Neural cell (in vitro differentiated cells): Measurements from ENCODE around the gene CDH4. TPM values are rescaled to one million over a fixed set of nuclear protein-coding genes. Genes with fewer than 3 reads are reported as not detected.

ENCODE experiments used
- H2AFZ ChIP-seq: fragments of 200-600, 300-800 bp; sonication (generic), shearing (Covaris generic); 2 replicates; pipeline ENCODE4 v1.6.0; 2014; ENCODE audit warnings: low read depth, mild to moderate bottlenecking, antibody characterized with exemption, low read length, moderate library complexity
- H3F3A ChIP-seq: fragments of 200-600 bp; shearing (Covaris generic); 2 replicates; pipeline ENCODE4 v1.6.1; 2016; ENCODE audit warnings: mild to moderate bottlenecking, moderate library complexity, mixed read lengths, antibody characterized with exemption, low read length; ENCODE audit not compliant: insufficient read depth, poor library complexity, severe bottlenecking
- H3K27ac ChIP-seq: fragments of 200-600, 300-800 bp; sonication (generic), shearing (Covaris generic); 2 replicates; pipeline ENCODE4 v1.5.1; 2014; ENCODE audit warnings: mild to moderate bottlenecking, low read length, moderate library complexity
- H3K27me3 ChIP-seq: fragments of 300-800, 200-600 bp; sonication (generic), shearing (Covaris generic); 2 replicates; pipeline ENCODE4 v1.6.0; 2014; ENCODE audit warnings: mild to moderate bottlenecking, low read depth, low read length, moderate library complexity; ENCODE audit not compliant: insufficient read depth
- H3K36me3 ChIP-seq: fragments of 300-800, 200-600 bp; sonication (generic), shearing (Covaris generic); 2 replicates; pipeline ENCODE4 v1.5.1; 2014; ENCODE audit warnings: mild to moderate bottlenecking, antibody characterized with exemption, low read length, moderate library complexity; ENCODE audit not compliant: insufficient read depth
- H3K4me2 ChIP-seq: fragments of 300-800, 200-600 bp; sonication (generic), shearing (Covaris generic); 2 replicates; pipeline ENCODE4 v1.6.0; 2014; ENCODE audit warnings: mild to moderate bottlenecking, low read length
- H3K4me3 ChIP-seq: fragments of 300-800, 200-600 bp; sonication (generic), shearing (Covaris generic); 2 replicates; pipeline ENCODE4 v1.5.1; 2014; ENCODE audit warnings: mild to moderate bottlenecking, low read length, moderate library complexity
- H3K79me2 ChIP-seq: fragments of 200-600 bp; shearing (Covaris generic); replicated peaks from 2 replicates; pipeline ENCODE4 v1.6.0; 2014; ENCODE audit warnings: mild to moderate bottlenecking, low read length, moderate library complexity; ENCODE audit not compliant: insufficient read depth
- H3K9ac ChIP-seq: fragments of 300-800, 200-600 bp; sonication (generic), shearing (Covaris generic); 2 replicates; pipeline ENCODE4 v1.6.1; 2016; ENCODE audit warnings: mild to moderate bottlenecking, low read length, mixed read lengths
- H3K9me2 ChIP-seq: fragments of 200-600 bp; shearing (Covaris generic); 2 replicates; pipeline ENCODE4 v1.6.1; 2016; ENCODE audit warnings: mild to moderate bottlenecking, low read length, mixed read lengths; ENCODE audit not compliant: insufficient read depth
- H3K9me3 ChIP-seq: fragments of 200-600, 300-800 bp; sonication (generic), shearing (Covaris generic); 2 replicates; pipeline ENCODE4 v1.6.1; 2016; ENCODE audit warnings: mild to moderate bottlenecking, mixed run types, low read length, moderate library complexity, mixed read lengths
- H4K20me1 ChIP-seq: fragments of 200-600 bp; shearing (Covaris generic); 2 replicates; pipeline ENCODE4 v1.6.1; 2016; ENCODE audit warnings: mild to moderate bottlenecking, mixed run types; ENCODE audit not compliant: insufficient read depth
- EP300 ChIP-seq: fragments of 450-650 bp; conservative IDR thresholded peaks from 2 replicates; pipeline ENCODE4 v1.6.1; 2014; ENCODE audit warnings: antibody characterized with exemption, mild to moderate bottlenecking, moderate library complexity; ENCODE audit not compliant: poor library complexity, severe bottlenecking
- EZH2 ChIP-seq: fragments of 200-600, 300-800 bp; shearing (Covaris generic), sonication (generic); IDR thresholded peaks from 2 replicates; pipeline ENCODE4 v1.6.1; 2014; ENCODE audit warnings: antibody characterized with exemption, low read length, borderline replicate concordance, mild to moderate bottlenecking; ENCODE audit not compliant: insufficient read depth, poor library complexity, severe bottlenecking
- MXI1 ChIP-seq: fragments of 450-650 bp; conservative IDR thresholded peaks from 2 replicates; pipeline ENCODE4 v1.6.1; 2014; ENCODE audit warnings: antibody characterized with exemption, mild to moderate bottlenecking; ENCODE audit not compliant: poor library complexity, severe bottlenecking
- POLR2AphosphoS5 ChIP-seq: IDR thresholded peaks from 2 replicates; pipeline ENCODE4 v1.6.1; 2012
- RAD21 ChIP-seq: fragments of 450-650 bp; conservative IDR thresholded peaks from 2 replicates; pipeline ENCODE4 v1.6.1; 2014; ENCODE audit warnings: antibody characterized with exemption, mild to moderate bottlenecking, moderate library complexity
- SMC3 ChIP-seq: fragments of 450-650 bp; conservative IDR thresholded peaks from 2 replicates; pipeline ENCODE4 v1.6.1; 2014; ENCODE audit warnings: antibody characterized with exemption, mild to moderate bottlenecking, moderate library complexity; ENCODE audit not compliant: poor library complexity
- TAF1 ChIP-seq: IDR thresholded peaks from 2 replicates; pipeline ENCODE4 v1.6.1; 2012; ENCODE audit warnings: low read depth
- polyA plus RNA-seq: library from polyadenylated mRNA; depleted of rRNA; stranded (reverse); fragments of >200 nt; gene quantifications from 2 replicates; pipeline ENCODE4 v1.2.3, GENCODE V29; 2014
- TF ChIP-seq, protein P1 (sequence below): fragments of 450-650 bp; IDR thresholded peaks from 2 replicates; pipeline ENCODE4 v1.5.1; 2014; ENCODE audit warnings: antibody characterized with exemption, mild to moderate bottlenecking, moderate library complexity; ENCODE audit not compliant: poor library complexity, severe bottlenecking
- TF ChIP-seq, protein P2 (sequence below): IDR thresholded peaks from 2 replicates; pipeline ENCODE4 v1.6.1; 2012; ENCODE audit warnings: borderline replicate concordance

Gene CDH4
- polyA plus RNA-seq, 1 donor from 2014 or later = 24.6 TPM

DNA sequence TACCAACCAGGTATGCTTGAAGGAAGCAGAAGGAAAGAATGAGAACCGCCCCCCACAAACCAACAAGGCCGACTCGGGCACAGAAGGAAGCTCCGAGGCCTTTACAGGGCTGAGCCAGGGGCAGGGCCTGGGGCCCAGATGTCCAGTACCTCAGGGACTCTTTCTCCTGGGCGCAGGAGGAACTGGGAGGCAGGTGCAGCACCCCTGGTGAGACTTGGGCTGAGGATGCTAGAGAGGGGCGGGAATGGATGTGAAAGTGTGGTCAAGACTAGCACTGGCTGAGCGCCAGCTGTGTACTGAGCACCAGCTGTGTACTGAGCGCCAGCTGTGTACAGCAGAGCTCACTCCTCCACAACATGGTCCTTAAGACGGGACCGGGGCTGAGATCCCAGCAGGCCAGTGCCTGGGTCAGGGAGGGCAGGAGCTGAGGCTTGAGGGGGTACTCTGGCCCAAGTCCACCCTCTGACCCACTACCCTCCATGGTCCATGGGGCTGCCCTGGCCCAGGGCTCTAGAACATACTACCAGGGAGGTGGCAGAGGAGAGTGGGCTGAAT lies 444.2 kb downstream of the CDH4 start:
- Histone ChIP-seq H3K36me3 (no peaks in the 10 kb centered on the region), H3F3A (no peaks in the 10 kb centered on the region), H3K9me2 (no peaks in the 10 kb centered on the region), H3K4me3 (no peak overlapping the region), H3K4me2 (no peak overlapping the region), H3K79me2 (no peaks in the 10 kb centered on the region), H3K9ac (no peak overlapping the region), H3K27ac (no peak overlapping the region), H2AFZ (no peak overlapping the region), H3K27me3 (no peaks in the 10 kb centered on the region), H3K9me3 (no peaks in the 10 kb centered on the region), H4K20me1 (no peaks in the 10 kb centered on the region)
- TF ChIP-seq, protein P1, sequence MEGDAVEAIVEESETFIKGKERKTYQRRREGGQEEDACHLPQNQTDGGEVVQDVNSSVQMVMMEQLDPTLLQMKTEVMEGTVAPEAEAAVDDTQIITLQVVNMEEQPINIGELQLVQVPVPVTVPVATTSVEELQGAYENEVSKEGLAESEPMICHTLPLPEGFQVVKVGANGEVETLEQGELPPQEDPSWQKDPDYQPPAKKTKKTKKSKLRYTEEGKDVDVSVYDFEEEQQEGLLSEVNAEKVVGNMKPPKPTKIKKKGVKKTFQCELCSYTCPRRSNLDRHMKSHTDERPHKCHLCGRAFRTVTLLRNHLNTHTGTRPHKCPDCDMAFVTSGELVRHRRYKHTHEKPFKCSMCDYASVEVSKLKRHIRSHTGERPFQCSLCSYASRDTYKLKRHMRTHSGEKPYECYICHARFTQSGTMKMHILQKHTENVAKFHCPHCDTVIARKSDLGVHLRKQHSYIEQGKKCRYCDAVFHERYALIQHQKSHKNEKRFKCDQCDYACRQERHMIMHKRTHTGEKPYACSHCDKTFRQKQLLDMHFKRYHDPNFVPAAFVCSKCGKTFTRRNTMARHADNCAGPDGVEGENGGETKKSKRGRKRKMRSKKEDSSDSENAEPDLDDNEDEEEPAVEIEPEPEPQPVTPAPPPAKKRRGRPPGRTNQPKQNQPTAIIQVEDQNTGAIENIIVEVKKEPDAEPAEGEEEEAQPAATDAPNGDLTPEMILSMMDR = no peak
- TF ChIP-seq EZH2 (no peak), MXI1 (no peak), POLR2AphosphoS5 (no peak), RAD21 (no peak), TAF1 (no peak), EP300 (no peak), SMC3 (no peak)
- TF ChIP-seq, protein P2, sequence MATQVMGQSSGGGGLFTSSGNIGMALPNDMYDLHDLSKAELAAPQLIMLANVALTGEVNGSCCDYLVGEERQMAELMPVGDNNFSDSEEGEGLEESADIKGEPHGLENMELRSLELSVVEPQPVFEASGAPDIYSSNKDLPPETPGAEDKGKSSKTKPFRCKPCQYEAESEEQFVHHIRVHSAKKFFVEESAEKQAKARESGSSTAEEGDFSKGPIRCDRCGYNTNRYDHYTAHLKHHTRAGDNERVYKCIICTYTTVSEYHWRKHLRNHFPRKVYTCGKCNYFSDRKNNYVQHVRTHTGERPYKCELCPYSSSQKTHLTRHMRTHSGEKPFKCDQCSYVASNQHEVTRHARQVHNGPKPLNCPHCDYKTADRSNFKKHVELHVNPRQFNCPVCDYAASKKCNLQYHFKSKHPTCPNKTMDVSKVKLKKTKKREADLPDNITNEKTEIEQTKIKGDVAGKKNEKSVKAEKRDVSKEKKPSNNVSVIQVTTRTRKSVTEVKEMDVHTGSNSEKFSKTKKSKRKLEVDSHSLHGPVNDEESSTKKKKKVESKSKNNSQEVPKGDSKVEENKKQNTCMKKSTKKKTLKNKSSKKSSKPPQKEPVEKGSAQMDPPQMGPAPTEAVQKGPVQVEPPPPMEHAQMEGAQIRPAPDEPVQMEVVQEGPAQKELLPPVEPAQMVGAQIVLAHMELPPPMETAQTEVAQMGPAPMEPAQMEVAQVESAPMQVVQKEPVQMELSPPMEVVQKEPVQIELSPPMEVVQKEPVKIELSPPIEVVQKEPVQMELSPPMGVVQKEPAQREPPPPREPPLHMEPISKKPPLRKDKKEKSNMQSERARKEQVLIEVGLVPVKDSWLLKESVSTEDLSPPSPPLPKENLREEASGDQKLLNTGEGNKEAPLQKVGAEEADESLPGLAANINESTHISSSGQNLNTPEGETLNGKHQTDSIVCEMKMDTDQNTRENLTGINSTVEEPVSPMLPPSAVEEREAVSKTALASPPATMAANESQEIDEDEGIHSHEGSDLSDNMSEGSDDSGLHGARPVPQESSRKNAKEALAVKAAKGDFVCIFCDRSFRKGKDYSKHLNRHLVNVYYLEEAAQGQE = no peak

DNA sequence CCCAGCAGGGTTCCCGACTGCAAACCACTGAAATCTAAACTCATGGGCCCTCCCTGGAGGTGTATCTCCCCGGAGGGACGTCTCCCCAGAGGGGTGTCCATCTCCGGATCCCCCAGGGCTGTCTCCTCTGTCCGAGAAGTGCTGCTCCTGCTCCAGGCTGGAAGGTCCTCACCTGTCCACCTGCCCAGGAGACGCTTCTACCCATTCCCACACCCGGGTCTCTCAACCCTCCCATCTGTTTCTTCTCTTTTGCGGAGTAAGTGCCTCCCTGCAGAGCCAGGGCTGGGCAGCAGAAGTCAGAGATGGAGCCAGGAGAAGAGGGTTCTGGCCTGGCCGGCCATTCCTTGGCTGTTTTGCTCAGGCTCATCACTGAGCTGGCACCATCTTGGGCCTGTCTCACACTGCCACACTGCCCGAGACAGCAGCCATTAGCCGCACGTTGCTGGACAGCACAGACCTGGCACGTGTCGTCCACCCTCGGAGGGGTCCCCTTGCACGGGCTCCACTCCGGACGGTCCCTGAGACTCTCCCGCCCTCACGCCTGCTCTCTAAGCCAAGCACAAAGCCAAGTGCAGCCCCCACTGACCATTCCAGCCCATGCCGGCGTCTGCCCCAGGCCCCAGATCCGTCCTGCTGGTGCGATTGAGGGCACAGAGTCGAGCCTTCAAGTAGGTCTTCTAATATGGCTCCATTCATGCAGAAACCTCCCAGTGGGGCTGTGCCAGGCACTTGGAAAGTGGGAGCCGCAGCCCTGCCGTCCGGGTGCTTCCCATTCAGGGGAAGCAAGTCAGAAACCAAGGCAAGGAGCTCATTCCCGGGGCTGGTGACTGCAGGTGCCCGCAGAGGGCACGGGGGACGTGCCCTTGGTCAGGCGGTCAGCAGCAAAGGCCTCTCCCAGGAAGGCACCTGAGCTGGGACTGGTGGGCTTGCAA lies 445.9 kb downstream of the CDH4 start:
- H2AFZ ChIP-seq = no peak overlapping the region

More for the DNA sequence above, 445.9 kb downstream of the CDH4 start:
- no peak overlapping the region for H3K9ac ChIP-seq
- H3K4me2 ChIP-seq = no peak overlapping the region
- TF ChIP-seq, protein P2 = no peak
- TF ChIP-seq, protein P1 = no peak
- TF ChIP-seq TAF1 (no peak), EZH2 (no peak), EP300 (no peak), POLR2AphosphoS5 (no peak), SMC3 (no peak), MXI1 (no peak), RAD21 (no peak)
- H3K27ac ChIP-seq = no peak overlapping the region
- H4K20me1 ChIP-seq = no peaks in the 10 kb centered on the region
- H3K9me3 ChIP-seq = no peaks in the 10 kb centered on the region
- no peaks in the 10 kb centered on the region for H3K36me3 ChIP-seq
- H3K27me3 ChIP-seq = no peaks in the 10 kb centered on the region
- H3K4me3 ChIP-seq = no peak overlapping the region
- H3K79me2 ChIP-seq = no peaks in the 10 kb centered on the region
- no peaks in the 10 kb centered on the region for H3F3A ChIP-seq
- H3K9me2 ChIP-seq = no peaks in the 10 kb centered on the region
